Mucosa of rectum (tissue), 2 donors: ENCODE measurements around the gene RAVER2.
"Not testable (repeated sequence)": the region's sequence is repeated elsewhere in the genome, so short reads cannot be mapped to it uniquely, and the experiment has no call there.

ENCODE experiments used
- H3K27ac ChIP-seq, 2 donors: one replicate each; pipeline ENCODE4 v1.7.0; 2013; ENCODE audit warnings: inconsistent platforms in 2 of 2, low read depth in 2 of 2, low read length in 2 of 2
- H3K27me3 ChIP-seq, 2 donors: one replicate each; pipeline ENCODE4 v1.7.0; 2013; ENCODE audit warnings: low read length in 2 of 2; ENCODE audit not compliant: control insufficient read depth in 2 of 2, insufficient read depth in 2 of 2
- H3K36me3 ChIP-seq, 2 donors: one replicate each; pipeline ENCODE4 v1.7.0; 2013; ENCODE audit warnings: low read length in 2 of 2; ENCODE audit not compliant: control insufficient read depth in 2 of 2, insufficient read depth in 2 of 2
- H3K4me1 ChIP-seq, 2 donors: one replicate each; pipeline ENCODE4 v1.7.0; 2013; ENCODE audit warnings: low read length in 2 of 2, mild to moderate bottlenecking in 1 of 2; ENCODE audit not compliant: control insufficient read depth in 2 of 2, insufficient read depth in 2 of 2
- H3K4me3 ChIP-seq, 2 donors: one replicate each; pipeline ENCODE4 v1.7.0; 2013; ENCODE audit warnings: low read length in 2 of 2
- H3K9ac ChIP-seq, 2 donors: one replicate each; pipeline ENCODE4 v1.7.0; 2013; ENCODE audit warnings: low read length in 2 of 2, low read depth in 1 of 2, mild to moderate bottlenecking in 1 of 2
- H3K9me3 ChIP-seq, 2 donors: one replicate each; pipeline ENCODE4 v1.7.0; 2013; ENCODE audit warnings: low read length in 2 of 2; ENCODE audit not compliant: control insufficient read depth in 2 of 2
- donor health status: healthy.
- donor health status: Normal muscosa, but diverticular disease.

RAVER2 gene

GRCh38 chr1:64715186-64715585 lies 29.7 kb upstream of the RAVER2 start:
- Histone ChIP-seq H3K27me3 (no peaks in the 10 kb centered on the region), H3K4me1 (no peaks in the 10 kb centered on the region), H3K4me3 (no peak overlapping the region), H3K27ac (no peak overlapping the region), H3K9me3 (no peaks in the 10 kb centered on the region), H3K9ac (no peak overlapping the region), H3K36me3 (no peaks in the 10 kb centered on the region)

- Histone ChIP-seq H3K4me1 (no peaks in the 10 kb centered on the region), H3K27ac (no peak overlapping the region), H3K4me3 (no peak overlapping the region), H3K36me3 (no peaks in the 10 kb centered on the region), H3K27me3 (no peaks in the 10 kb centered on the region), H3K9ac (no peak overlapping the region), H3K9me3 (no peaks in the 10 kb centered on the region)
Measured at GRCh38 chr1:64721135-64721534, 23.7 kb upstream of the RAVER2 start.

- Histone ChIP-seq H3K27me3 (no peaks in the 10 kb centered on the region), H3K9me3 (no peaks in the 10 kb centered on the region)
Measured at GRCh38 chr1:64721576-64722145, 23.2 kb upstream of the RAVER2 start.

GRCh38 chr1:64727861-64728260 lies 17.0 kb upstream of the RAVER2 start:
- Histone ChIP-seq H3K27me3 (no peaks in the 10 kb centered on the region), H3K9me3 (no peaks in the 10 kb centered on the region), H3K27ac (no peak overlapping the region)

More at GRCh38 chr1:64721576-64722145, 23.2 kb upstream of the RAVER2 start:
- no peak overlapping the region for H3K4me3 ChIP-seq
- no peaks in the 10 kb centered on the region for H3K36me3 ChIP-seq
- no peak overlapping the region for H3K27ac ChIP-seq
- no peaks in the 10 kb centered on the region for H3K4me1 ChIP-seq
- H3K9ac ChIP-seq, result no peak overlapping the region

GRCh38 chr1:64733581-64734286 lies 11.1 kb upstream of the RAVER2 start:
- H3K9me3 ChIP-seq, result no peaks in the 10 kb centered on the region
- no peaks in the 10 kb centered on the region for H3K27me3 ChIP-seq
- no peaks in the 10 kb centered on the region for H3K4me1 ChIP-seq
- H3K9ac ChIP-seq, result no peak overlapping the region
- no peaks in the 10 kb centered on the region for H3K36me3 ChIP-seq
- no peak overlapping the region for H3K27ac ChIP-seq
- no peak overlapping the region for H3K4me3 ChIP-seq

More at GRCh38 chr1:64727861-64728260, 17.0 kb upstream of the RAVER2 start:
- H3K36me3 ChIP-seq, result no peaks in the 10 kb centered on the region
- H3K4me3 ChIP-seq, result no peak overlapping the region
- no peaks in the 10 kb centered on the region for H3K4me1 ChIP-seq
- H3K9ac ChIP-seq, result no peak overlapping the region

- no peak overlapping the region for H3K4me3 ChIP-seq
- no peaks in the 10 kb centered on the region for H3K36me3 ChIP-seq
- H3K4me1 ChIP-seq, result no peaks in the 10 kb centered on the region
- no peaks in the 10 kb centered on the region for H3K27me3 ChIP-seq
- H3K9me3 ChIP-seq, result no peaks in the 10 kb centered on the region
- no peak overlapping the region for H3K9ac ChIP-seq
- H3K27ac ChIP-seq, result no peak overlapping the region
Measured at GRCh38 chr1:64734287-64734652, 10.6 kb upstream of the RAVER2 start.

GRCh38 chr1:64740687-64741086 lies 4.2 kb upstream of the RAVER2 start:
- H3K27ac ChIP-seq, result not testable (repeated sequence)

GRCh38 chr1:64743954-64744491 lies 852 bp upstream of the RAVER2 start:
- Histone ChIP-seq H3K4me3 (peak overlapping the region; percentile 69 to 84), H3K9ac (peak overlapping the region in 1 of 2 donors; percentile 93), H3K9me3 (no peaks in the 10 kb centered on the region), H3K27me3 (no peaks in the 10 kb centered on the region), H3K27ac (peak overlapping the region in 1 of 2 donors; percentile 67), H3K36me3 (no peaks in the 10 kb centered on the region), H3K4me1 (peaks cover 0 to 20% of the 10 kb centered on the region in 2 donors)

More at GRCh38 chr1:64740687-64741086, 4.2 kb upstream of the RAVER2 start:
- not testable (repeated sequence) for H3K36me3 ChIP-seq, H3K9me3 ChIP-seq, H3K9ac ChIP-seq, H3K4me1 ChIP-seq, H3K4me3 ChIP-seq, H3K27me3 ChIP-seq

- H3K9ac ChIP-seq, result peak overlapping the region; percentile 81 to 93
- no peaks in the 10 kb centered on the region for H3K36me3 ChIP-seq
- H3K4me1 ChIP-seq, result peaks cover 0 to 20% of the 10 kb centered on the region in 2 donors
- peak overlapping the region; percentile 84 to 90 for H3K4me3 ChIP-seq
- peak overlapping the region; percentile 85 to 87 for H3K27ac ChIP-seq
- H3K9me3 ChIP-seq, result no peaks in the 10 kb centered on the region
- no peaks in the 10 kb centered on the region for H3K27me3 ChIP-seq
Measured at GRCh38 chr1:64745181-64745985, 508 bp downstream of the RAVER2 start.
